ENCODE data around the gene TRPV4.

The TRPV4 gene

GRCh38 chr12:109811624-109811995, 21.6 kb downstream of the TRPV4 start:
- no peak overlapping the region for H3K4me3 ChIP-seq (ENCODE audit: control insufficient read depth, low read depth, low read length)
- no peak for TF ChIP-seq CTCF (conservative IDR thresholded peaks at IDR 0.05; ENCODE audit: control insufficient read depth, insufficient read depth, low read depth, low read length)
- no peak for DNase-seq (ENCODE audit: low read depth)

- DNase-seq (ENCODE audit: low read depth): no peak
- no peak overlapping the region for H3K4me3 ChIP-seq (ENCODE audit: control insufficient read depth, low read depth, low read length)
- TF ChIP-seq CTCF (conservative IDR thresholded peaks at IDR 0.05; ENCODE audit: control insufficient read depth, insufficient read depth, low read depth, low read length): no peak
Measured at GRCh38 chr12:109810954-109811623, 22.1 kb downstream of the TRPV4 start.

DNA sequence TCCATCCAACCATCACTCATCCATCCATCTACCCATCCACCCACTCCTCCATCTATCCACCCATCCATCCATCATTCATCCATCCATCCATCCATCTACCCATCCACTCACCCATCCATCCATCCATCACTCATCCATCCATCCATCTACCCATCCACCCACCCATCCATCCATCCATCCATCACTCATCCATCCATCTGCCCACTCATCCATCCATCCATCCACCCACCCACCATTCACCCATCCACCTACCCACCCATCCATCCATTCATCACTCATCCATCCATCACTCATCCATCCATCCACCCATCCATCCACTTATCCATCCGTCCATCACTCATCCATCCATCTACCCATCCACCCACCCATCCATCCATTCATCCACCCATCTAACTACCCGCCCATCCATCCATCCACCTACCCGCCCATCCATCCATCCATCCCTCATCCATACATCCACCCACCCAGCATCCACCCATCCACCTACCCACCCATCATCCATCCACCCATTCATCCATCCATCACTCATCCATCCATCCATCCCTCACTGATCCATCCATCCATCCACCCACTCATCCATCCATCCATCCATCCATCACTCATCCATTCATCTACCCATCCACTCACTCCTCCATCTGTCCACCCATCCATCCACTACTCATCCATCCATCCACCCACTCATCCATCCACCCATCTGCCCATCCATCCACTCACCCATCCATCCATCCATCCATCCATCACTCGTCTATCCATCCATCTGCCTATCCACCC, 24.1 kb downstream of the TRPV4 start:
- no peak for DNase-seq (ENCODE audit: low read depth)
- no peak for TF ChIP-seq CTCF (conservative IDR thresholded peaks at IDR 0.05; ENCODE audit: control insufficient read depth, insufficient read depth, low read depth, low read length)
- H3K4me3 ChIP-seq (ENCODE audit: control insufficient read depth, low read depth, low read length): no peak overlapping the region

DNA sequence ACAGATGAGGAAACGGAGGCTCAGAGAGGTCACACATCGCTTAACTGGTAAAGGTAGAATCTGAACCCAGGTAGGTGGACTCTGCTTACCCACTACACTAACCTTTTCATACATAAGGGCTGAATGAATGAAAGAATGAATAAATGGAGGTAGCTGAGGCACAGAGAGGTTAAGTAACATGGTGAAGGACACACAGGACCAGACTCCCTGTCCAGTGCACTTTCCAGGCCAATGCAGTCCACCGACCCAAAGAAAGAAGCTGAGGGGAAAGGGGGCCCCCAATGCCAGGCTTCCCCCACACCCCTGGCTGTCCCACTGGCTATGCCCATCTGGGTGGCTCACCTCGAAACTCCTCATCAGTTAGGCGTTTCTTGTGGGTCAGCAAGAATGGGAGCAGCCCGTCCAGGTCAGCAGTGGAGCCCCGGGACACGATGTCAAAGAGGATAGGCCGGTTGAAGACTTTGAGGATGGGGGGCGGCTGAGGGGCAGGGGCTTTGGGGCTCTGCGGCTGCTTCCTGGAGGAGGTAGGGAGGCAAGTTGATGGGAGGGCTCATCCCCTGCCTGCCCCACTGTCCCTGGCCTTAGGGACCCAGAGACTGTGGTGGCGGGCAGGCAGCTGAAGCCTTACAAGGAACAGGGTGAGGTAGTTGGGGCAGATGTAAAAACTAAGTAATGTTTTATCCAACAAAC, 25.1 kb downstream of the TRPV4 start:
- H3K4me3 ChIP-seq (ENCODE audit: control insufficient read depth, low read depth, low read length): no peak overlapping the region
- DNase-seq (ENCODE audit: low read depth): no peak
- TF ChIP-seq CTCF (conservative IDR thresholded peaks at IDR 0.05; ENCODE audit: control insufficient read depth, insufficient read depth, low read depth, low read length): no peak

GRCh38 chr12:109804820-109805761, 28.1 kb downstream of the TRPV4 start:
- peak; percentile 47 for DNase-seq (ENCODE audit: low read depth)
- no peak overlapping the region for H3K4me3 ChIP-seq (ENCODE audit: control insufficient read depth, low read depth, low read length)
- TF ChIP-seq CTCF (conservative IDR thresholded peaks at IDR 0.05; ENCODE audit: control insufficient read depth, insufficient read depth, low read depth, low read length): peak; percentile 97

- DNase-seq (ENCODE audit: low read depth): no peak
- no peak for TF ChIP-seq CTCF (conservative IDR thresholded peaks at IDR 0.05; ENCODE audit: control insufficient read depth, insufficient read depth, low read depth, low read length)
- H3K4me3 ChIP-seq (ENCODE audit: control insufficient read depth, low read depth, low read length): no peak overlapping the region
Measured at GRCh38 chr12:109803678-109804077, 29.5 kb downstream of the TRPV4 start.
